Keratinocyte (primary cell): ENCODE data around the gene HGS. TPM values are rescaled to one million over a fixed set of nuclear protein-coding genes. Genes with fewer than 3 reads are reported as not detected.

Experiments used
- DNase-seq: peaks from one replicate; pipeline ENCODE4 v3.0.0-alpha.2; 2011; ENCODE audit warnings: low read depth, missing footprints, low spot score
- FAIRE-seq: peaks from 2 replicates; lab custom pipeline; 2011; peaks lifted over from hg19 to GRCh38; lab: Jason Lieb, UNC
- H2AFZ ChIP-seq: 2 replicates; pipeline ENCODE4 v1.6.0; 2012; ENCODE audit warnings: low read length, control low read depth, inconsistent platforms; ENCODE audit not compliant: control insufficient read depth
- H3K27ac ChIP-seq: 2 replicates; pipeline ENCODE4 v1.5.1; 2011; ENCODE audit warnings: low read length; ENCODE audit not compliant: control insufficient read depth, insufficient read depth
- H3K27me3 ChIP-seq: 3 replicates; pipeline ENCODE4 v1.6.0; 2011; ENCODE audit warnings: low read length; ENCODE audit not compliant: control insufficient read depth, insufficient read depth; ENCODE audit errors: extremely low read depth
- H3K36me3 ChIP-seq, 2 experiments: 2 replicates in 1 of 2; 3 replicates in 1 of 2; pipeline ENCODE4 v1.5.1; 2011; ENCODE audit warnings: low read length in 2 of 2, mild to moderate bottlenecking in 1 of 2; ENCODE audit not compliant: control insufficient read depth in 2 of 2, insufficient read depth in 2 of 2; ENCODE audit errors: extremely low read depth in 1 of 2
- H3K4me1 ChIP-seq: 3 replicates; pipeline ENCODE4 v1.5.1; 2011; ENCODE audit warnings: low read length; ENCODE audit not compliant: control insufficient read depth, insufficient read depth; ENCODE audit errors: extremely low read depth
- H3K4me2 ChIP-seq: 3 replicates; pipeline ENCODE4 v1.6.0; 2011; ENCODE audit warnings: low read depth, low read length; ENCODE audit not compliant: control insufficient read depth, insufficient read depth; ENCODE audit errors: extremely low read depth
- H3K4me3 ChIP-seq, 3 experiments: fragments of 200-600 bp in 1 of 3; sonication (generic) in 1 of 3; 2 replicates in 2 of 3; 3 replicates in 1 of 3; pipeline ENCODE4 v1.5.1; 2011 to 2016; ENCODE audit warnings: low read length in 3 of 3, mild to moderate bottlenecking in 3 of 3, control low read depth in 2 of 3, inconsistent platforms in 1 of 3, low read depth in 1 of 3, mixed read lengths in 1 of 3, mixed run types in 1 of 3, moderate library complexity in 1 of 3; ENCODE audit not compliant: control insufficient read depth in 2 of 3, insufficient read depth in 2 of 3; ENCODE audit errors: extremely low read depth in 1 of 3
- H3K79me2 ChIP-seq: 2 replicates; pipeline ENCODE4 v1.6.0; 2012; ENCODE audit warnings: low read length; ENCODE audit not compliant: control insufficient read depth, insufficient read depth
- H3K9ac ChIP-seq: 3 replicates; pipeline ENCODE4 v1.6.0; 2011; ENCODE audit warnings: low read length; ENCODE audit not compliant: control insufficient read depth, insufficient read depth; ENCODE audit errors: extremely low read depth
- H3K9me1 ChIP-seq: 3 replicates; pipeline ENCODE4 v1.6.0; 2011; ENCODE audit warnings: low read length; ENCODE audit not compliant: control insufficient read depth, insufficient read depth; ENCODE audit errors: extremely low read depth
- H3K9me3 ChIP-seq: 2 replicates; pipeline ENCODE4 v1.5.1; 2012; ENCODE audit warnings: low read depth, low read length; ENCODE audit not compliant: control insufficient read depth
- H4K20me1 ChIP-seq: 3 replicates; pipeline ENCODE4 v1.6.0; 2011; ENCODE audit warnings: low read length; ENCODE audit not compliant: control insufficient read depth, insufficient read depth; ENCODE audit errors: extremely low read depth
- EZH2 ChIP-seq: IDR thresholded peaks from one replicate; pipeline ENCODE4 v1.6.1; 2012; ENCODE audit warnings: inconsistent platforms, mild to moderate bottlenecking, low read length, moderate library complexity
- dilution Hi-C: fragments of 300-500 bp; cut with MboI; formaldehyde crosslinking; loops from one replicate; pipeline ENCODE4 v1.7.0; 2020; ENCODE audit warnings: low sequenced_read_pairs; ENCODE audit not compliant: extremely low pct_ligation_motif_present
- polyA plus RNA-seq, 5 experiments: library from polyadenylated mRNA; depleted of rRNA in 3 of 5; stranded (reverse) in 3 of 5; stranded (forward) in 1 of 5; unstranded in 1 of 5; fragments of >200 nt; gene quantifications; 1 replicate in 1 of 5; 2 replicates in 3 of 5; 3 replicates in 1 of 5; pipeline versions ENCODE4 v1.2.1 to v1.2.3, GENCODE V29; 2011 to 2012; ENCODE audit warnings: missing spikeins in 2 of 5, low read depth in 1 of 5, low replicate concordance in 1 of 5
- TF ChIP-seq, protein P1 (sequence below), 3 experiments: IDR thresholded peaks in 1 of 3; conservative IDR thresholded peaks in 1 of 3; optimal IDR thresholded peaks in 1 of 3; 2 replicates in 2 of 3; 3 replicates in 1 of 3; pipeline versions ENCODE3 to v1.5.1; 2011; ENCODE audit warnings: low read length in 3 of 3, mild to moderate bottlenecking in 3 of 3, moderate library complexity in 2 of 3, control low read depth in 1 of 3, inconsistent platforms in 1 of 3; ENCODE audit not compliant: insufficient read depth in 2 of 3; ENCODE audit errors: extremely low read depth in 1 of 3

The HGS gene
- polyA plus RNA-seq, 1 donor (not counting 4 experiments of a cell fraction or from before 2014, with no cell fraction given): 79.6 TPM

DNA sequence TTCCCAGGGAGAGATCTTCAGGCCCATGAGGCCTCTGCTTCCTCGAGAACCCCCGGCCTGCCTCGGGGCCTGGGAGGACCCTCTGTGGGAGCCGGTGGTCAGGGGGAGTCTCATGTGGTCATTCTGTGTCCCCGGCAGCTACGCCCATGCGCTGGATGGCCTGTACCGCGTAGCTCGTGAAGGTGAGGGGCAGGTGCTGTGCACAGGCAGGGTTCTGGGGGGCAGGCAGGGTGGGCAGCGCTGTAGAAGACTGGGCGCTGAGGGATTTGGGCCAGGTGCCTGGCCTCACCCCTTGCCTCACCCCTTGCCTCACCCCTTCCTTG, 32.8 kb downstream of the HGS start:
- TF ChIP-seq, protein P1, sequence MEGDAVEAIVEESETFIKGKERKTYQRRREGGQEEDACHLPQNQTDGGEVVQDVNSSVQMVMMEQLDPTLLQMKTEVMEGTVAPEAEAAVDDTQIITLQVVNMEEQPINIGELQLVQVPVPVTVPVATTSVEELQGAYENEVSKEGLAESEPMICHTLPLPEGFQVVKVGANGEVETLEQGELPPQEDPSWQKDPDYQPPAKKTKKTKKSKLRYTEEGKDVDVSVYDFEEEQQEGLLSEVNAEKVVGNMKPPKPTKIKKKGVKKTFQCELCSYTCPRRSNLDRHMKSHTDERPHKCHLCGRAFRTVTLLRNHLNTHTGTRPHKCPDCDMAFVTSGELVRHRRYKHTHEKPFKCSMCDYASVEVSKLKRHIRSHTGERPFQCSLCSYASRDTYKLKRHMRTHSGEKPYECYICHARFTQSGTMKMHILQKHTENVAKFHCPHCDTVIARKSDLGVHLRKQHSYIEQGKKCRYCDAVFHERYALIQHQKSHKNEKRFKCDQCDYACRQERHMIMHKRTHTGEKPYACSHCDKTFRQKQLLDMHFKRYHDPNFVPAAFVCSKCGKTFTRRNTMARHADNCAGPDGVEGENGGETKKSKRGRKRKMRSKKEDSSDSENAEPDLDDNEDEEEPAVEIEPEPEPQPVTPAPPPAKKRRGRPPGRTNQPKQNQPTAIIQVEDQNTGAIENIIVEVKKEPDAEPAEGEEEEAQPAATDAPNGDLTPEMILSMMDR (optimal IDR thresholded peaks at IDR 0.05 in 1 of 3, IDR thresholded peaks at IDR 0.05 in 1 of 3, conservative IDR thresholded peaks at IDR 0.05 in 1 of 3; ENCODE audit: extremely low read depth in 1 of 3, insufficient read depth in 2 of 3, low read length in 3 of 3): no peak
- no peak for TF ChIP-seq EZH2
- no peak overlapping the region for H3K4me3 ChIP-seq
- FAIRE-seq (no peak), DNase-seq (no peak)
- no peak overlapping the region for H3K4me2 ChIP-seq
- H3K9ac ChIP-seq: no peak overlapping the region
- no peaks in the 10 kb centered on the region for H3K27me3 ChIP-seq
- H3K9me3 ChIP-seq: no peaks in the 10 kb centered on the region
- dilution Hi-C loops: no loop called here
- H3K4me1 ChIP-seq: peaks cover 15% of the 10 kb centered on the region
- H3K36me3 ChIP-seq: peaks cover 0 to 11% of the 10 kb centered on the region in 2 experiments
- no peak overlapping the region for H3K27ac ChIP-seq
- H3K79me2 ChIP-seq: peaks cover 21% of the 10 kb centered on the region
- no peak overlapping the region for H2AFZ ChIP-seq
- no peaks in the 10 kb centered on the region for H3K9me1 ChIP-seq
- H4K20me1 ChIP-seq: no peaks in the 10 kb centered on the region

DNA sequence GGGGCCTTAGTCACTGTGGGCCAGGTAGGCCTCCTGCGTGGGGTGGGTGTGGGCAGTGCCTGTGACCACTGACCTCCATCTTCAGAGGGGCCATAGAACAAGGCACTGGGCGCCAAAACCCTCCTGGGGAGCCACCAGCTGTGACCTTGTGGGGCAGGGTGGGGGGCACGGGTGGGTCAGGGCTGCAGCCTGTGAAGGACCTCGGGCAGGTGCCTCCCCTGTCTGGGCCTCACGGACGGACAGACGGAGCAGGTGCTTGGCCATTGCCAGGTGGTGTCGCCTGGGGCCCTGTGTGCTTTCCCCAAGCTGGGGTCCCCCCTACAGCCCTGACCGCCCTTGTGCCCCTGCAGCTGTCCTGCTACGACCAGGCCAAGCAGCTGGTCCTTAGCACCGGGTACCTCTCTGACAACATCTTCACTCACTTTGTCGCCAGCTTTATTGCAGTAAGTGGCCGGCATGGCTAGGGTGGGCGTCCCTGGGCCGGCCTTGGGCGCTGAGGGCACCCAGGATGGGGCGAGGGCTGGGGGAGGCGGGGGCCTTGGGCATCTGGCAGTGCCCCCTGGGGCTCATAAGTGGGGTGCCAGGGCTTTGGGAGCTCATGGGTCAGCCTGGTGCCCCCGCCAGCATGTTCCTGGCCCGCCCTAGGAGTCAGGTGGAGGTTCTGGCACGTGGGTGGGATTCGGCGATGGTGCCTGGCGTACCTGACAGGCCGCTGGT, 33.4 kb downstream of the HGS start:
- Histone ChIP-seq H3K36me3 (peaks cover 0 to 11% of the 10 kb centered on the region in 2 experiments), H2AFZ (no peak overlapping the region), H3K9ac (no peak overlapping the region), H3K9me1 (no peaks in the 10 kb centered on the region), H3K79me2 (peaks cover 21% of the 10 kb centered on the region), H3K4me3 (no peak overlapping the region), H3K9me3 (no peaks in the 10 kb centered on the region), H4K20me1 (no peaks in the 10 kb centered on the region), H3K27ac (no peak overlapping the region), H3K4me2 (no peak overlapping the region), H3K27me3 (no peaks in the 10 kb centered on the region), H3K4me1 (peaks cover 20% of the 10 kb centered on the region)
- dilution Hi-C loops: no loop called here
- TF ChIP-seq, protein P1 (optimal IDR thresholded peaks at IDR 0.05 in 1 of 3, IDR thresholded peaks at IDR 0.05 in 1 of 3, conservative IDR thresholded peaks at IDR 0.05 in 1 of 3; ENCODE audit: extremely low read depth in 1 of 3, insufficient read depth in 2 of 3, low read length in 3 of 3): no peak
- no peak for TF ChIP-seq EZH2
- FAIRE-seq: no peak
- DNase-seq: no peak
